HEK293T (cell line): ENCODE data around the gene WHAMM.

ENCODE experiments used
- ARNT ChIP-seq: fragments of 450-650 bp; IDR thresholded peaks from 2 replicates; pipeline ENCODE4 v1.6.1; 2017; ENCODE audit warnings: mild to moderate bottlenecking
- BHLHE40 ChIP-seq: fragments of 450-650 bp; IDR thresholded peaks from 2 replicates; pipeline ENCODE4 v1.6.1; 2016; ENCODE audit warnings: mild to moderate bottlenecking, moderate library complexity, borderline replicate concordance
- ELF4 ChIP-seq: fragments of 450-650 bp; IDR thresholded peaks from 2 replicates; pipeline ENCODE4 v1.6.1; 2017; ENCODE audit warnings: antibody characterized with exemption
- FOXA1 ChIP-seq: fragments of 450-650 bp; IDR thresholded peaks from 2 replicates; pipeline ENCODE4 v1.6.1; 2016; ENCODE audit warnings: mild to moderate bottlenecking
- FOXK2 ChIP-seq: fragments of 450-650 bp; IDR thresholded peaks from 2 replicates; pipeline ENCODE4 v1.6.1; 2016; ENCODE audit warnings: mild to moderate bottlenecking
- FOXM1 ChIP-seq: fragments of 450-650 bp; IDR thresholded peaks from 2 replicates; pipeline ENCODE4 v1.6.1; 2017; ENCODE audit warnings: mild to moderate bottlenecking, borderline replicate concordance
- LEF1 ChIP-seq: fragments of 450-650 bp; IDR thresholded peaks from 2 replicates; pipeline ENCODE4 v1.6.1; 2017; ENCODE audit warnings: mild to moderate bottlenecking, borderline replicate concordance
- NFRKB ChIP-seq: fragments of 450-650 bp; IDR thresholded peaks from 2 replicates; pipeline ENCODE4 v1.6.1; 2016; ENCODE audit warnings: mild to moderate bottlenecking, moderate library complexity
- SP1 ChIP-seq: fragments of 450-650 bp; IDR thresholded peaks from 2 replicates; pipeline ENCODE4 v1.6.1; 2017
- TARDBP ChIP-seq: fragments of 450-650 bp; IDR thresholded peaks from 2 replicates; pipeline ENCODE4 v1.6.1; 2016
- ZNF384 ChIP-seq: fragments of 450-650 bp; IDR thresholded peaks from 2 replicates; pipeline ENCODE4 v1.6.1; 2016
- TF ChIP-seq, protein P1 (sequence below): fragments of 450-650 bp; IDR thresholded peaks from 2 replicates; pipeline ENCODE4 v1.6.1; 2016

DNA sequence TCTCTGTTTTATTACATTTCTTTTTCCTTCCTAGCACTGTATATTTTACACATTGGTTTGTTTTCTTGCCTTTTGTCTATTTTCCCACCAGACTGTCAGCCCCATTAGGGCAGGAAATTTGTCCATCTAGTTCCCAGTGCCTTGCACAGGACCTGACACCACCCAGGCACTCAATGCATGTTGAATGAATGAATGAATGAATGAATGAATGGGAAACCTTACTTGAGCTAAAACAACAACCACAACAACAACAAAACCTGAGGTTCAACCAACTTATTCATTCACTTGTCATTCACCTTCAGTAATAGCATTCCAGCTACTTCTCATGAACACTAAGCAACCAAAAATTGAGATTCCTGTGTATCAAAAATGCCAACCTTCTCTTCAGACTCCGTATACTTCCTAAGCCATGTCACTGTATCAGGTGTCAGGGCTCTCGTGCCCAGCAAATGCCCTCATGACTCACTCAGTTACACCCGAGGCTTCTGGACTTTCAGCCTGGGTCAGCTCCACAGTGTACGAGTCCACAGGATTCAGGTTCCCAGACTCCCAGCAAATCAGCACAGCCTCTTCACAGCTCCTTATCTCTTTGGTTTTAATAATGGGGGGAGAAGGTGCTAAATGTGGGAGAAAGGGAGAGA, 40.9 kb upstream of the WHAMM start:
- TF ChIP-seq NFRKB (no peak), ARNT (no peak), LEF1 (no peak), TARDBP (no peak), SP1 (no peak), FOXM1 (no peak), BHLHE40 (no peak), FOXA1 (no peak), FOXK2 (no peak), ZNF384 (no peak), ELF4 (no peak)
- TF ChIP-seq, protein P1, sequence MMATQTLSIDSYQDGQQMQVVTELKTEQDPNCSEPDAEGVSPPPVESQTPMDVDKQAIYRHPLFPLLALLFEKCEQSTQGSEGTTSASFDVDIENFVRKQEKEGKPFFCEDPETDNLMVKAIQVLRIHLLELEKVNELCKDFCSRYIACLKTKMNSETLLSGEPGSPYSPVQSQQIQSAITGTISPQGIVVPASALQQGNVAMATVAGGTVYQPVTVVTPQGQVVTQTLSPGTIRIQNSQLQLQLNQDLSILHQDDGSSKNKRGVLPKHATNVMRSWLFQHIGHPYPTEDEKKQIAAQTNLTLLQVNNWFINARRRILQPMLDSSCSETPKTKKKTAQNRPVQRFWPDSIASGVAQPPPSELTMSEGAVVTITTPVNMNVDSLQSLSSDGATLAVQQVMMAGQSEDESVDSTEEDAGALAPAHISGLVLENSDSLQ = no peak
